Stimulated activated CD8-positive, alpha-beta memory T cell treated with anti-CD3 and anti-CD28 coated beads, Interleukin-12 subunit alpha, Interleukin-12 subunit beta, amount 100 ng/mL, for 24 hours (primary cell): ENCODE results near the gene COL13A1.

Experiments
- DNase-seq: peaks from one replicate; pipeline ENCODE4 v3.0.0-alpha.2; 2020; ENCODE audit errors: extremely low read depth

Gene COL13A1

GRCh38 chr10:69944761-69945160 is 143.1 kb downstream of the COL13A1 start:
- no peak for DNase-seq

DNA sequence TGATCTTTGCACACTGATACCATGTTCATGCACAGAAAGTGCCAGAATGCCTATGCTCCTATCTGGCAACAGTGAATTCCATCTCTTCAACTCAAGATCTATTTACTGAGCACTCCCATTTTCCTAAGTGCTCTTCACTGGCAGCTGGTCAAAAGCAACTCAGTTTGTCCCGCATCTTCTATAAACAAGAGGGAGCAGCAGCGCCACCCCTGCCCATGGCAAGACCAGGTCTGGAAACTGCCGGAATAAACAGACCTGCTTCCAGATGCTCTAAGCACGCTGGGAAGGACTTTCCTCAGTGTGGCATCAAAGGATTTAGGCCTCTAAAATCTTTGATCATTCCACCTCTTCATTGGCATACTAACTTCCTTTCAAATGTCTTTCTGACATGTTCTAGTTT is 146.6 kb downstream of the COL13A1 start:
- no peak for DNase-seq

GRCh38 chr10:69949770-69950169 is 148.1 kb downstream of the COL13A1 start:
- DNase-seq, result no peak

DNA sequence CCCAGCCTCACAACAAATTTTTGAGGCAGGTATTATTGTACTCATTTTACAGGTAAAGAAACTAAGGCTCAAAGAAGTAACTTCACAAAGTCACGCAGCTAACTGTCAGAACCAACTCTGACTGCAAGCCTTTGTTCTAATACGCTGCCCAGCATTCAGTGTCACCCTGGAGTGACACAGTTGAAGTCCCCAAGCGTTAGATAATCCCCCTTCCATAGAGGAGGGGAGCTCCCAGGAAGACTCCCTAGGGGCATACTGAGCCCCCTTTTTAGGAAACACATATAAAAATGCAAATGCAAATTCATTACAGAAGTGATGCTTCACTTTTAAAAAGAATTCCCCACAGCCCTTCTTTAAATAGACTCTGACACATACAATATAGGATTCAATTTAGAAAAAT is 150.0 kb downstream of the COL13A1 start:
- DNase-seq, result no peak

DNA sequence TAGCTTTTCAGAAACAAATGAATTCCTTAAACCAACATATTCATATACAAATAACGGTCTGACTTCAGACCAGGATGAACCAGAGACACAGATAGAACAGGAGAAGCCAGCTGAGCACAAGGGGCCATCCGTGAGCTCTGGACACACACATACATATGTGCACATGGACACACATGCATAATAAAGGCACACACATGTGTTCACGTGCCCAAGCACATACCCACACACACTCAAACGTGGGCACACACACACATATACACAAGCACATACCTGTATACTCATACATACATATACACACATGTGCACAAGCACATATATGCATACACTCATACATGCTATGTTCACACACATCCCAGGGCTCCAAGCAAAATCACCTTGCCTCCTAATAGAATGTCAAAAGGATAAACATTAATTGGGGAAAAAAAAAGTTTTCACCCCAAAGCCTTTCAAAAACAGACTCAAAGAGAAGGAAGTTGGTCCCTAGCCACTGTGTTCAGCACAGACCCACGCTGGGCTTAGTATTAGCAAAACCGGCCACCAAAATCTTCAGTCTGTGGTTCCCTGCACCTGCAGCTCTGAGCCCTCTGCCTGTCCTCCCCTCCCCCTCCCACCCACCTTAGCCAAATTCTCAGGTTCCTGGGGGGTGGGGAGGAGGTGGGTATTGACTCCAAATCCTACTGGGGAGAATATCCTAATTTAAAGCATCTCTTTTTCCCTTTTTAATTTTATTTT is 150.5 kb downstream of the COL13A1 start:
- no peak for DNase-seq

DNA sequence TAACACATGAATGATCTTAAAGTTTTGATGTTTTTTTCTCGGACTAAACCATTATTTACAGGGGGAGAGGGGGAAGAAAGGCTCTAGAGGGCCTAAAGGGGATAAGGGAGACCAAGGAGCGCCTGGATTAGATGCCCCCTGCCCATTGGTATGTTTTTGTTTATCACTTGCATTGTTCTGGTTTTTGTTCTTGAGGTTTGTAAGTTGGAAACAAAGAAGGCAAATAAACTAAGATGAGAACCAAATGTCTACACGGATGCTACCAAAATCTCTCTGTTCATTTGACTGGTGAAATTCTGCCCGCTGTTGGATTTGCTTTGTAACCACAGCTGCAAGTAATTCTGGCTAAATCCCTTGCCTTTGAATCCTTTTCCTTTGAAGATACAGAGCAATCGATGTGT is 151.1 kb downstream of the COL13A1 start:
- DNase-seq, result no peak

DNA sequence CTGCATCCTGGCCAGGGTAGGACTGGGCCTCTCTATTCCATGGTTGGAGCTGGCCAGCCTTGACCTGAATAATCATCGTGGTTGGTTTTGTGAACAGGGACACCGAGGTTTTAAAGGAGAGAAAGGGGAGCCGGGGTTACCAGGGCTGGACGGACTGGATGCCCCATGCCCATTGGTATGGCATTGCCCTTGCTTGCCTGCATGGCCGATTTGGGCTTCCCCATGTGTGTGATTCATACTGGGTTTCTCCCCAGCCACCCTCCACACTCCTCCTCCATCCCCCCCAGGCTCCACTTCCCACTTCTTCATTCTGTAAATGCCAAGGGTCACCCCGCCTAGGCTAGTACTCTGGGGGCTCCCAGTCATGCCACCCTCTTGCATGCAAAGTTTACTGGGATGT is 152.1 kb downstream of the COL13A1 start:
- DNase-seq, result no peak

- no peak for DNase-seq
These were observed 153.6 kb downstream of the COL13A1 start for GRCh38 chr10:69955211-69955805.

GRCh38 chr10:69955897-69956740 is 154.4 kb downstream of the COL13A1 start:
- no peak for DNase-seq

GRCh38 chr10:69956741-69957230 is 155.1 kb downstream of the COL13A1 start:
- no peak for DNase-seq

- no peak for DNase-seq
These were observed 155.7 kb downstream of the COL13A1 start for GRCh38 chr10:69957241-69957885.

DNA sequence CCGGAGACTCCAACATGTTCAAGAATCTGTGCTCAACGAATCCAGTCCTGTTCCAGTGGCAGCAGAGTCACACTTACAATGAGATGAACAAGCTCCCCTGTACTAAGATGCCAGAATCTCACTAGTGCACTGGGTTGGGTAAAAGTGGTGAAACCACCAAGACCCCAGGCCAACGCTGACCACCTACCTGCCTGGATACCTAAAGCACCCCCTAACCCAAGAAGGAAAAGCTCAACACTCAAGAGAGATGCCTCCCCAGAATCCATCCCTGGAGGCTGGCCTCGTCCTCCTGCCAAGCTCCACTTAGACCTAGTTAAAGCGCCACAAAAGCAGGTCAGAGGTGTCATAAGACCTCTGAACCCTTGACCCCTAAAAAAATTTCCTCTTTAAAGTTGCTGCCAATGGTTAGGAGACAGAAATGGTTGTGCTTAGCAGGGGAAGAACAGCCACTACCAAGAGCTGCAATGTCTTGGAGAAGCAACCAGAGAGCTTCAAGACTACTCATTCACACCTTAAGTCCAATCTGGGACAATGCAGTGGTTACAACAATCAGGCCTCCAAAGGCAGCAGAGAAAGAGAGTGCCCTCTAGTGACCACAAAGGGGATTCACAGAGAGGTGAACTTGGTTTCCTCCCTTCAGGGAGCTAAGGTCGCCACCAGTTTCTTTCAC is 156.3 kb downstream of the COL13A1 start:
- DNase-seq, result no peak

DNA sequence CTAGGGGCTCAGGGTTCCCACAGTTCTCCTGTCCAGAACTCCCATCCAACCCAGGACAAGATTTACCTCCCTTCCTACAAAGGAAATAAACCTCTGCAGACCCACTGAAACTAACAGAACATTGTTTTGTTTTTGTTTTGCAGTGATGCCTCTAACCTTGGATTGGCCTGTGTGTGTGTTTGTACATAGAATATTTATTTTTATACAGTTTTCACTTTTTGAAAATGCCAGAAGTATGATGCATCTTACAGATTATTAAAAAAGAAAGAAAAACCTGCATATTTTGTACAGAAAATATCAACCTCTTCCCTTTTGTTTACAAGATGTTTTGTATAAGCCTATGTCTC is 156.8 kb downstream of the COL13A1 start:
- no peak for DNase-seq

GRCh38 chr10:69959911-69960310 is 158.2 kb downstream of the COL13A1 start:
- DNase-seq, result no peak

- no peak for DNase-seq
These were observed 158.9 kb downstream of the COL13A1 start for GRCh38 chr10:69960606-69960987.

GRCh38 chr10:69960988-69961880 is 159.5 kb downstream of the COL13A1 start:
- no peak for DNase-seq

GRCh38 chr10:69961881-69962745 is 160.4 kb downstream of the COL13A1 start:
- no peak for DNase-seq

DNA sequence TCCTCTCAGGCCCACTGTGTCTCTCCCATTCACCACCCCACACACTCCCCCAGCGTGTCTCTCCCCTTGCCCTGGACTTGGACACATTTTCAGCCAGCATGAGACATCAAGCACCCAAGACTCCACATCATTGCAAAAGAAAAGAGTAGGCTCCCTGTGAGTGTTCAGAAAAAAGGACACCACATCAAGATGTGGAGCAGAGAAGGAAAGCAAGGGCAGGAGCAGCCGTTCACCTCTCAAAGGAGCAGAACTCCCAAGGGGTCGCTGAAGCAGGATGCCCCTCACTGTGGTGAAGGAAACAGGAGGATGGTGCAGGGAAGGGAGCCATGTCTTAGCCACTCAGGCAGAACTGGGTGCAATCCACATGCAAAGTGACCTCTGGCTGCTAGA is 161.0 kb downstream of the COL13A1 start:
- DNase-seq, result no peak

DNA sequence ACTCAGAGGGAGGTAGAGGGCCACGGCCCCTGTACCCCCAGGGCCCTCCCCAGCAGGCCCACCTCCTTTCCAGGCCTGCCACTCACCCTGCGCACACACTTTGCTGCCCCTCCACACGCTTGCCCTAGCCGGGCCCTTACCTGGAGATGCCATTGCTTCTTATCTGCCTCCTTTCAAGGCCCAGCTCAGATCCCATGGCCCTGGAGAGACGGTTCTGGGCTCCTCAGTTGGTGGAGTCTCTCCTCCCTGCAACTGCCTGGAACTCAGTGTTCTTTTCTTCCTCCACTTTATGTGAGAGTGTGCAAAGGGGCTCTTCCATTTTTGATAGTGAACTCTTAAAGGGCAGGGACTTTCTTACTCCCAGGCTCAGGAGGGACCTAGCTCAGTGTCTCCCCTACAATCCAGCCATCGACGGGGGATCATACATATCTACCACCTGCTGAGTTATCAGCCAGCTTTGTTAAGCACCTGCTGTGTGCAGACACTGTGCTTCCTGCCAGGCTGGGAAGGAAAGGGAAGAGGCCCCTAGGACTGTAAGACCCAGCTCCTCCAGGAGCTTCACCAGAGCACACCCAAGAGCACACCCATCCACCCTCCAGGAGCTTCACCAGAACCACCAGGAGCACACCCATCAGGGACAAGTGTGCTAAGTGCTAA is 161.6 kb downstream of the COL13A1 start:
- no peak for DNase-seq
